ENCODE data around the gene ATP9A. TPM values are rescaled to one million over a fixed set of nuclear protein-coding genes. Genes with fewer than 3 reads are reported as not detected.

Gene ATP9A
- polyA plus RNA-seq, 1 donor from 2014 or later, result 56.1 TPM

- TF ChIP-seq SMC3 (conservative IDR thresholded peaks at IDR 0.05; ENCODE audit: poor library complexity) (no peak), EP300 (conservative IDR thresholded peaks at IDR 0.05; ENCODE audit: poor library complexity, severe bottlenecking) (no peak), TAF1 (IDR thresholded peaks at IDR 0.05; ENCODE audit: low read depth) (no peak)
Measured at GRCh38 chr20:51811042-51811355, 42.8 kb upstream of the ATP9A start (continued).

DNA sequence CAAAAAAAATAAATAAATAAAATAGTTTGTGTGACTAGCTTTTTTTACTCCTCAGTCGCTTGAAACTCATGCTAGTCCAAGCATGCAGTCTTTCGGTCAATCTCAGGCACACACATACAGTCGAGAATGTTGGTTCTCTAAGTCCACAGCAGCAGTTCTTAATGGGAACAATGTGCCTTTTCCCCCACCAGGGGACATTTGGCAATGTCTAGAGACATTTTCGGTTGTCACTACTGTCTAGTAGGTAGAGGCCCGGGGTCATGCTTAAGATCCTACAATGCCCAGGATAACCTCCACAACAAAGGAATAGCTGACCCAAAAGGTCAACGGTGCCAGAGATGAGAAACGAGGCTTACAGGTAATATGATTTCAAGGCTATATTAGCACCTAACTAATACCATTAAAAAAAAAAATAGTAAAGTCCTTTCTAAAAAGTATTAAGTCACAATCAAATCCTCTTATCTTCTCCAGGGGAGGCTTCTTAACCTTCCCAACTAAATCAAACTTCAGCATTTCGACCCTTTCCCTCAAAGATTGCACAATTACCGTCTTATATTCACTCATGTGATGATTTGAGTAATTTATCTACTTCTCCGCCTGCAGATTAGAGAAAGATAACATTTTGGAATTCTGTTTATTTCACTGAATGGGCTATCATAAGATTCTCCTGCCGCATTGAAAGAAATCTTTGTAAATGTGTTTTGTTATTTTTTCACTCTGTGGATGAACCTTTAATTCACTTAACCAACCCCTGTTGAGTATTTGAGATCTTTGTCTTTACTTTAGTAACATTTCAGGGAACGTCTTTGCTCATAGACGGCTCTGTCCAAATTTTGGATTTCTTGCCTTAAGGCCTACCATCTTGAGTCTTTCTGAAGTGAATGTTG lies 42.2 kb upstream of the ATP9A start:
- H3K4me3 ChIP-seq (ENCODE audit: low read length), result no peak overlapping the region
- H3K79me2 ChIP-seq (replicated peaks; ENCODE audit: insufficient read depth, low read length), result no peaks in the 10 kb centered on the region
- no peak overlapping the region for H3K27ac ChIP-seq (ENCODE audit: low read length)
- TF ChIP-seq MXI1 (conservative IDR thresholded peaks at IDR 0.05; ENCODE audit: poor library complexity, severe bottlenecking) (no peak), EP300 (conservative IDR thresholded peaks at IDR 0.05; ENCODE audit: poor library complexity, severe bottlenecking) (no peak), POLR2AphosphoS5 (IDR thresholded peaks at IDR 0.05) (no peak), TAF1 (IDR thresholded peaks at IDR 0.05; ENCODE audit: low read depth) (no peak)
- H3K4me2 ChIP-seq (ENCODE audit: low read length), result no peak overlapping the region
- no peak overlapping the region for H3K9ac ChIP-seq (ENCODE audit: low read length)
- H3F3A ChIP-seq (ENCODE audit: insufficient read depth, low read length, poor library complexity, severe bottlenecking), result no peaks in the 10 kb centered on the region
- no peaks in the 10 kb centered on the region for H3K36me3 ChIP-seq (ENCODE audit: insufficient read depth, low read length)
- no peaks in the 10 kb centered on the region for H3K9me3 ChIP-seq (ENCODE audit: low read length)
- no peaks in the 10 kb centered on the region for H3K9me2 ChIP-seq (ENCODE audit: insufficient read depth, low read length)
- H2AFZ ChIP-seq (ENCODE audit: low read depth, low read length), result no peak overlapping the region
- H3K27me3 ChIP-seq (ENCODE audit: insufficient read depth, low read depth, low read length), result no peaks in the 10 kb centered on the region
- H4K20me1 ChIP-seq (ENCODE audit: insufficient read depth), result no peaks in the 10 kb centered on the region

DNA sequence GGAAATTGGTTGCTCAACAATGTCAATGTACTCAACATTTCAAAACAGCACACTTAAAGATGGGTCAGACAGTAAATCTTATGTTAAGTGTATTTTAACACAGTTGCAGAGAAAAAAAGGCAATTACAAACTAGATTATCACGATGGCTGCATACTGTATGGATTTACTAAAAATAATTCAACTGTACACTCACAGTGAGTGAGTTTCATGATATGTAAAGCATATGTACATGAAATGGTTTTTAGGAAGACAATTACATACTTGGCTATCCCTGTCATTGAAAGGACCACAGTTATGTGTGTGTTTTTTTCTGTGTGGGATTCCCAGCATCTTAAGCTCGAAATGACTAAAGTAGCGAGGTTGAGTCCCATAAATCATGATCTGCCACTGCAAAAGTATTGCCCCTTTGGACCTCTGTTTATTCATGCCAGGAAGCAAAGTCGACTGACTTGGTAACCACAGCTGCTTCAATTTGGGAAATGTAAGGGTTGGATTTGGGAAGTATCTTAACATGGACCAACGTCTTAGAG lies 39.6 kb upstream of the ATP9A start:
- Histone ChIP-seq H3K9ac (ENCODE audit: low read length) (no peak overlapping the region), H3K79me2 (replicated peaks; ENCODE audit: insufficient read depth, low read length) (no peaks in the 10 kb centered on the region), H3K27me3 (ENCODE audit: insufficient read depth, low read depth, low read length) (no peaks in the 10 kb centered on the region), H4K20me1 (ENCODE audit: insufficient read depth) (no peaks in the 10 kb centered on the region), H3K4me3 (ENCODE audit: low read length) (no peak overlapping the region), H3K4me2 (ENCODE audit: low read length) (no peak overlapping the region), H3K36me3 (ENCODE audit: insufficient read depth, low read length) (no peaks in the 10 kb centered on the region), H2AFZ (ENCODE audit: low read depth, low read length) (no peak overlapping the region), H3K9me2 (ENCODE audit: insufficient read depth, low read length) (no peaks in the 10 kb centered on the region), H3K27ac (ENCODE audit: low read length) (no peak overlapping the region), H3F3A (ENCODE audit: insufficient read depth, low read length, poor library complexity, severe bottlenecking) (no peaks in the 10 kb centered on the region), H3K9me3 (ENCODE audit: low read length) (no peaks in the 10 kb centered on the region)
- TF ChIP-seq EZH2 (IDR thresholded peaks at IDR 0.05; ENCODE audit: borderline replicate concordance, insufficient read depth, low read length, poor library complexity, severe bottlenecking), result no peak
- no peak for TF ChIP-seq SMC3 (conservative IDR thresholded peaks at IDR 0.05; ENCODE audit: poor library complexity)
- TF ChIP-seq TAF1 (IDR thresholded peaks at IDR 0.05; ENCODE audit: low read depth), result no peak
- no peak for TF ChIP-seq MXI1 (conservative IDR thresholded peaks at IDR 0.05; ENCODE audit: poor library complexity, severe bottlenecking)
- TF ChIP-seq POLR2AphosphoS5 (IDR thresholded peaks at IDR 0.05), result no peak
- TF ChIP-seq CTCF (IDR thresholded peaks at IDR 0.05; ENCODE audit: poor library complexity, severe bottlenecking), result no peak
- TF ChIP-seq, protein P1, sequence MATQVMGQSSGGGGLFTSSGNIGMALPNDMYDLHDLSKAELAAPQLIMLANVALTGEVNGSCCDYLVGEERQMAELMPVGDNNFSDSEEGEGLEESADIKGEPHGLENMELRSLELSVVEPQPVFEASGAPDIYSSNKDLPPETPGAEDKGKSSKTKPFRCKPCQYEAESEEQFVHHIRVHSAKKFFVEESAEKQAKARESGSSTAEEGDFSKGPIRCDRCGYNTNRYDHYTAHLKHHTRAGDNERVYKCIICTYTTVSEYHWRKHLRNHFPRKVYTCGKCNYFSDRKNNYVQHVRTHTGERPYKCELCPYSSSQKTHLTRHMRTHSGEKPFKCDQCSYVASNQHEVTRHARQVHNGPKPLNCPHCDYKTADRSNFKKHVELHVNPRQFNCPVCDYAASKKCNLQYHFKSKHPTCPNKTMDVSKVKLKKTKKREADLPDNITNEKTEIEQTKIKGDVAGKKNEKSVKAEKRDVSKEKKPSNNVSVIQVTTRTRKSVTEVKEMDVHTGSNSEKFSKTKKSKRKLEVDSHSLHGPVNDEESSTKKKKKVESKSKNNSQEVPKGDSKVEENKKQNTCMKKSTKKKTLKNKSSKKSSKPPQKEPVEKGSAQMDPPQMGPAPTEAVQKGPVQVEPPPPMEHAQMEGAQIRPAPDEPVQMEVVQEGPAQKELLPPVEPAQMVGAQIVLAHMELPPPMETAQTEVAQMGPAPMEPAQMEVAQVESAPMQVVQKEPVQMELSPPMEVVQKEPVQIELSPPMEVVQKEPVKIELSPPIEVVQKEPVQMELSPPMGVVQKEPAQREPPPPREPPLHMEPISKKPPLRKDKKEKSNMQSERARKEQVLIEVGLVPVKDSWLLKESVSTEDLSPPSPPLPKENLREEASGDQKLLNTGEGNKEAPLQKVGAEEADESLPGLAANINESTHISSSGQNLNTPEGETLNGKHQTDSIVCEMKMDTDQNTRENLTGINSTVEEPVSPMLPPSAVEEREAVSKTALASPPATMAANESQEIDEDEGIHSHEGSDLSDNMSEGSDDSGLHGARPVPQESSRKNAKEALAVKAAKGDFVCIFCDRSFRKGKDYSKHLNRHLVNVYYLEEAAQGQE (IDR thresholded peaks at IDR 0.05; ENCODE audit: borderline replicate concordance), result no peak

Measured in neural cell (in vitro differentiated cells).